Smooth muscle cell of the brain vasculature (primary cell): ENCODE results near the gene HNRNPLL.
A peak's percentile ranks its signal among the peaks of the same experiment; 100 is the strongest.

ENCODE experiments used
- DNase-seq: peaks from one replicate; pipeline ENCODE4 v3.0.0-alpha.2; 2012; ENCODE audit warnings: low read depth, low spot score

HNRNPLL gene

GRCh38 chr2:38528534-38528933 is 74.2 kb downstream of the HNRNPLL start:
- DNase-seq, result no peak

- peak; percentile 21 for DNase-seq
These were observed 74.7 kb downstream of the HNRNPLL start for GRCh38 chr2:38528008-38528442.

- no peak for DNase-seq
These were observed 75.3 kb downstream of the HNRNPLL start for GRCh38 chr2:38527338-38528007.

GRCh38 chr2:38526195-38526594 is 76.5 kb downstream of the HNRNPLL start:
- DNase-seq, result no peak

GRCh38 chr2:38524580-38524979 is 78.1 kb downstream of the HNRNPLL start:
- DNase-seq, result no peak

- no peak for DNase-seq
These were observed 78.8 kb downstream of the HNRNPLL start for GRCh38 chr2:38523728-38524437.

- DNase-seq, result no peak
These were observed 79.9 kb downstream of the HNRNPLL start for GRCh38 chr2:38522754-38523349.

- DNase-seq, result no peak
These were observed 80.9 kb downstream of the HNRNPLL start for GRCh38 chr2:38521835-38522234.

GRCh38 chr2:38517284-38517683 is 85.4 kb downstream of the HNRNPLL start:
- no peak for DNase-seq

GRCh38 chr2:38516526-38516925 is 86.2 kb downstream of the HNRNPLL start:
- DNase-seq, result no peak

GRCh38 chr2:38516122-38516521 is 86.6 kb downstream of the HNRNPLL start:
- no peak for DNase-seq

- DNase-seq, result no peak
These were observed 87.3 kb downstream of the HNRNPLL start for GRCh38 chr2:38515155-38516074.

GRCh38 chr2:38514603-38515154 is 88.0 kb downstream of the HNRNPLL start:
- DNase-seq, result no peak

GRCh38 chr2:38512211-38512610 is 90.5 kb downstream of the HNRNPLL start:
- DNase-seq, result no peak
